GM19351 (cell line): ENCODE data around the gene RNF39.
"Not testable (repeated sequence)": the region's sequence is repeated elsewhere in the genome, so short reads cannot be mapped to it uniquely, and the experiment has no call there.

Experiments
- ATAC-seq: cut with Tn5 transposase; IDR thresholded peaks from one replicate; pipeline ENCODE4 v1.9.1; 2021; ENCODE audit warnings: mild to moderate bottlenecking, moderate library complexity; ENCODE audit not compliant: unreplicated experiment

Gene RNF39

DNA sequence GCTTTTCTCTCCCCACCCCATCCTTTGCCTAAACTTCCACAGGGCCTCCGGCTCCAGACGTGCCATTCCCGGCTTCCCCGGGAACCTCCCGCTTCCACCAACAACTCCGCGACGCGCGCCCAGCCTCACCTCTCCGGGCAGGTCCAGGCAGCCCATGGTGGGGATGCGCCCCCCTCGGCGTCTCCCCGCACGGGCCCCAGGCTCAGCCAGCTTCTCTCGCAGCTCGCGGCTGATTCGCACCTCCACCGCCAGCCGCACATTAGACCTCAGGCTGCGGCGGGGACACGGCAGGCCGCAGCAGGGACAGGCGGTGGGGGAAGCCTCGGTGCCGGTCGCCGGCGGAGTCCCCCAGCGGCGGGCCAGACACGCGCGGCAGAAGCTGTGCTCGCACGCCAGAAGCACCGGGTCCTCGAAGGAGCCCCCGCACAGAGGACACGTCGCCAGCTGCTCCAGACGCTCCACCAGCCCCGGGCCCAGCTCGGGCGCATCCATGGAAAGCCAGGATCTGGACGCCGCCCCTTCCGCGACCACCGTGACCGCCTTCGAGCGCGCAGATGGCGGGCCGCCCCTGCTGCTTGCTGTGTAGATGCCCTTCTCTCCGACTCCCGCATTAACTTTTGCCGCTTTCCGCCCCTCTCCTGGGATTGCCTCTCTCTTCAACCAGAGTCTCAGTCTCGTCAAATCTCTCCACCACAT lies at the start of gene RNF39:
Gene RNF39 (minus strand): TSS at position 676 of the 696 bp plus-strand sequence. CDS start 184 bp downstream, at position 492.
- no peak for ATAC-seq

GRCh38 chr6:30122515-30122914 lies 46.9 kb upstream of the RNF39 start:
- ATAC-seq, result no peak

- no peak for ATAC-seq
These were observed 46.1 kb upstream of the RNF39 start for GRCh38 chr6:30121446-30122366.

GRCh38 chr6:30118691-30119090 lies 43.1 kb upstream of the RNF39 start:
- ATAC-seq, result not testable (repeated sequence)

- ATAC-seq, result no peak
These were observed 41.2 kb upstream of the RNF39 start for GRCh38 chr6:30116724-30117123.

GRCh38 chr6:30113841-30114240 lies 38.3 kb upstream of the RNF39 start:
- ATAC-seq, result no peak

- no peak for ATAC-seq
These were observed 37.6 kb upstream of the RNF39 start, which contains the start of gene TRIM31 for GRCh38 chr6:30113003-30113759. Gene TRIM31 (minus strand): TSS chr6:30113090. CDS start chr6:30112805, 285 bp downstream.

GRCh38 chr6:30112402-30112994 lies 36.9 kb upstream of the RNF39 start:
- no peak for ATAC-seq

GRCh38 chr6:30111266-30111856 lies 35.8 kb upstream of the RNF39 start:
- ATAC-seq, result no peak

GRCh38 chr6:30104661-30105060 lies 29.1 kb upstream of the RNF39 start:
- no peak for ATAC-seq

DNA sequence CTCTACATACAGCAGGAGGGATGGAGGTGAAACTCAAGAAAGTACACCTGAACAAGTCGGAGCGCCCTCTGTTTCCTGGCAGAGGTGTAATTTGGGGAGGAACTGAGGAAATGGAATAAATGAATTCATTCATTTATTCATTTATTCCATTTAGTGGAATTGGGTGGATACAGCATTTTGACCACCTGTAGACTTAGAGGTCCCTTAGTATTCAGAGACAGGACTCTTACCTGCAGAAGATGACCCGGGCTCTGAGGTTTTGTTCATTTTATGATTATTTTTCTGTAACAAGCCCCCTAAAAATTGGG lies 28.3 kb upstream of the RNF39 start:
- ATAC-seq, result no peak

DNA sequence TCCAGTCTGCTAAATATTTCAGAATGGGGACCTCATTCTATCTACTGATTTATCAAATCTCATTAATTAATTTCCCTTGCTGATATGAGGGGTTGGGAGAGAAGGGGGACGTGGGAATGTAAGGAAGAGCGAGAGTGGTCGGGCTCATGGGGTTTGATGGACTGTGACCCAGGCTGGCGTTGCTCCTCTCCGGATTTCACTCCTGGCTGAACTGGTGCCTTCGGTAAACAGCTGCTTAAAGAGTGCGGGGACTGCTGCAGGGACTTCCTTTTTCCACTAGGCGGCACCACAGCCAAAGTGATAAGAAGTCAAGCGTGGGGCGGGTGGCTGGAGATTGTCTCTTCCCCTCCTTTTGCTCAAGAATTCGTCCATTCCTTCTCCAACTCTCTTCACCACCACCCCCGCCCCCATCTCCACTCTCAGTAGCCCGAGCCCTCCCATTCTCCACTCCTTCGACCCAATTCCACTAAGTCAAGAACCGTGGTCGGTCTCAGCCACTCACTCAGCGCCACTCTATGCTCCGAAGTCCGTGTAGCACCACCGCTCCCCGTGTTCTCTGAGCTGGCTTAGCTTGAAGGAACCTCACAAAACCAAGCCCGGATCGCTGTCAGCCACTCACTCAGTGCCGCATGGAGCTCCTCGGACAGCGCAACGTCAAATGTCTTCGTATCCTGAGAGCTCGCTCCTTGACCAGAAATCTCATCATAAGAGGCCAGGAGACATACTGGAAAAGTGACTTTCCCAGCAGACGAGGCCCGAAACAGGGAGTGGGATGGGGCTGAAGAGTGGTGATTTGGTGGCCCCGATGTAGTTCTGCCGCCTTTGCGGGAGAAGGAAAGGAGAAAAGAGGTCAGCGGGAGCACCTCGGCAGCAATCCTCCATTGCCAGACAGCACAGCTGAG lies 27.7 kb upstream of the RNF39 start:
- no peak for ATAC-seq

- ATAC-seq, result no peak
These were observed 26.9 kb upstream of the RNF39 start for GRCh38 chr6:30102414-30102969.

DNA sequence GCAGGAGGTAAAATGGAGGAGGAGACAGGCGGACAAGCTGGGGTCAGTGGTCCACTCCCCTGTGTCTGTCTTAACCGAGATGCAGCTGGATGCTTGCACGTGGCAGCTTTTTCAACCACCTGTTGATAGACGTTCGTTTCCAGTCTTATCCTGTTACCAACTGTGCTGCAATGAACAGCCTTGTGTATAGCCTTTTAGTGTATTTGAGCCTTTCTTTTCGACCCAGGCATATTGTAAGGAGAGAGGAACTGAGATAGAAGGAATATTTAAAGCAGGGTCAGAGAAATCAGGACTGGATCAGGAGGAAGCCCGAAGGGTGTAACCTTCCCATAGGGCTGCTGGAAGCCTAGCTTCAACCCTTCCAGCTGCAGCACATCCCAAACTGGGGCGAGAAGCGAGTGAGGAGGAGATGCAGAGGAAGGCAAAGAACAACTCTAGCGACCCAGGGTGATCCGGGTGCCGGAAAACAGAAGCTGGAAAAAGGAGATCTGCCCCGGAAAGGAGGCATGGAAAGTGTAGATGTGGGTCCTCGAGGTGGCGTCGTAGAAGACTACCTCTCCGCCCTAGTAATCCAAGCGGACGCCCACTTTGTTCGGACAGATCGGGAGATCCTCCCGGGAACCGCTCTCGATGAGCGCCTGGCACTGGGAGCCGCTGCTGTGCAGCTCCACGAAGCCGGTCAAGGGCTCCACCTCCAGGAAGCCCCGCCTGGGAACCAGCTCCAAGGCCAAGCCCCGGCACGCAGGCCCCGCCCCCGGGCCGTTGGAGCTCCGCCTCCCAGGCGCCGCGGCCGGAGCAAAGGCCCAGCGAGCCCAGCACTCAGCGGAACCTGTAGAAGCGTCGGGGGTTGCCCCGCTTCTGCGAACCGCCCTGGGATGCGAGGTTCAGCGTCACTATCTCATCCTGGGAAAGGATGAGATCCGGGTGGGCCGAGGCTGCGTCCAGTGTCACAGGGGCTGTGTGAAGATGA lies 26.2 kb upstream of the RNF39 start:
- peak; percentile 66 for ATAC-seq

DNA sequence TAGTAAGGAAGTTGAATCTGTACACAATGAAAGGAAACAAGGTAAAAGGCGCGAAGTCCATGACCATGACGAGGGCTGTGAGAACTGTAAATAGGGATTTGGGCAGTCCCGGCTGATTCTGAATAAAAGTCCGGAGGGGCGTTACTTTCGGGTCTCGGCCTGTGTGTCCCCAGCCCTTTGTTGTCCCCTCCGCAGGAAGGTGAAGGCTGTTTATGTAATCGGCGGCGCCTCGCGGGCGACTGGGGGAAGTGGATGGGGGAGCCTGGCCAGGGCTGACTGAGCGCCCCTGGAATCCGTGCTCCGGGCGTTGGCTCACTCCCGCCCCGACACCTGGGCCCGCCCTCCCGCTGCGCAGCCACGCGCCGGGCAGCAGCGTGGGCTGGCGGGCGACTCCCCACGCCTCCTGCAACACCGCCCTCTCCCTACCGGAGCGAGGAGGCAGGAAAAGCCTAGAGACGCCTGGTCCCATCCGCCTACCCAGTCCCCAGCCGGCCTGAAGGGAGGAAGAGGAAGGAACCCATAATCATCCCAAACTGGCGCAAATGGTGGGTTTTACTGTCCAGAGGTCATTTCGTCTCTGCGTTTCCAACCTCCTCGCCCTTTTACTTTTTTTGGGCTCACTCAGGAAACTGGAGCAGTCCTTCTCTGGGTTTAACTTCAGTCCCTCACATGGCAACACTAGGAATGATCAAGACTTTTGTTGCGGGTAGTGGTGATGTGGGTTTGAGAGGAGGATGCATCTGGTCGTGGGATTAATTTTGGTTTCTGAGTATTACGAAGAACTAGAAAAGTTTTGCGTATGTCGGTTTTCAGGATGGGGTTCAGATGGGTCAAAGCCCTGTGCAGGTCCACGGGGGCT lies 25.2 kb upstream of the RNF39 start:
- ATAC-seq, result no peak

DNA sequence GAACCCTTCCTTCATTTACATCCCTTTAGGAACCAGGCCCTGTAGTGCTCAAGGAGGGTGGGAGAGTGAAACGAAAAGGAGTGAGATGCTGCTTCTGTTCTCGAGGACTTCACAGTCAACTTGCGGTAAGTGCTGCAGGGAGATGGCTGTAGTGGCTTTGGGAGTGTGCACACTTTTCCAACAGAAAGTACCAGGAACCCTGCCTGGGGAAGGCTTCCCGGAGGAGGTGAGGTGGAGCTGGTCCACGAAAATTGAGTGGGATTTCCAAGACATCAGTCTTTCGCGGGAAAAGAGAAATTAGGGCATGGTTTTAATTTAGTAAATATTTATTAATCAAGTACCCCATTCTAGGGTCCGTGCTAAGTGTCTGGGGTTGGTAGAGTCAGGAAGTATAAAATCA lies 24.6 kb upstream of the RNF39 start:
- no peak for ATAC-seq
